Urothelium cell line (cell line): ENCODE results near the gene OR2C1.

Experiments
- DNase-seq: peaks from one replicate; pipeline ENCODE4 v3.0.0; 2011; ENCODE audit warnings: low spot score, mixed read lengths
- FAIRE-seq: peaks from 2 replicates; lab custom pipeline; 2011; peaks lifted over from hg19 to GRCh38; lab: Jason Lieb, UNC

OR2C1 gene

DNA sequence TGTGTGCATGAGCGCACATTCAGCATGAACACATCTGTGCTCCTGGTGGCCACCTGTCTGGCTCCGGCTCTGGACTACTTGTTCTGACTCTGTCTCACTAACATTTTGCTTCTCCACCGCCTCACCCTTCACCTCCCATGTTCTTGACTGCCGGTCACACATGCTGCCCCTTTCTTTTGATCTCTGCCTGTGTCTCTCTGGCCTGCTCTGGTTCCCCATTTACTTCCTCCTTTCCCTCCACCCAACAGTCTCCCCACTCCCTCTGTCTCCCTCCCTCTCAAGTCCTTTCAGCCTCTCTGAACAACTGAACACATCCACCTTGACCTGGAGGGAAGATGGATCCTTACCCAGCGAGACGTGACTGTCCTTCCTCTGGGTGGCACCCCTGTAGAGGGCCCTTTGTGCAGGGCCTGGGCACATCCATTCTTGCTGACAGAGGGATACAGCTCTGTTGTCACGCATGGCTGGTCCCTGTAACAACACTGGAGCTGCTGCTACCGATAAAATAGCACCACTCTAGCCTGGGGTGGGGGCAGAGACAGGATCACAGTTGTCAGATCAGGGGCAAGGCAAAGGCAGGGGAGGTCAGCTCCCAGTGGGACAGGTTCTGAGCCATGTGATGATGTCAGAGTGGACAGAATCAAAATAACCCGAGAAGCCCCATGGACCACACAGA, 34.1 kb downstream of the OR2C1 start:
- DNase-seq (no peak), FAIRE-seq (no peak)

- no peak for DNase-seq
- FAIRE-seq: no peak
These were observed 44.7 kb downstream of the OR2C1 start for GRCh38 chr16:3400446-3400778.

GRCh38 chr16:3400779-3401688, 45.3 kb downstream of the OR2C1 start, which contains the start of the genes ZNF174 and ZSCAN32:
ZNF174 (plus strand) TSS chr16:3401215; CDS start chr16:3402005, 790 bp downstream.
ZSCAN32 (minus strand) TSS chr16:3401004; CDS start chr16:3397557, 3,447 bp downstream.
- FAIRE-seq: peak; percentile 97
- peak; percentile 100 for DNase-seq

DNA sequence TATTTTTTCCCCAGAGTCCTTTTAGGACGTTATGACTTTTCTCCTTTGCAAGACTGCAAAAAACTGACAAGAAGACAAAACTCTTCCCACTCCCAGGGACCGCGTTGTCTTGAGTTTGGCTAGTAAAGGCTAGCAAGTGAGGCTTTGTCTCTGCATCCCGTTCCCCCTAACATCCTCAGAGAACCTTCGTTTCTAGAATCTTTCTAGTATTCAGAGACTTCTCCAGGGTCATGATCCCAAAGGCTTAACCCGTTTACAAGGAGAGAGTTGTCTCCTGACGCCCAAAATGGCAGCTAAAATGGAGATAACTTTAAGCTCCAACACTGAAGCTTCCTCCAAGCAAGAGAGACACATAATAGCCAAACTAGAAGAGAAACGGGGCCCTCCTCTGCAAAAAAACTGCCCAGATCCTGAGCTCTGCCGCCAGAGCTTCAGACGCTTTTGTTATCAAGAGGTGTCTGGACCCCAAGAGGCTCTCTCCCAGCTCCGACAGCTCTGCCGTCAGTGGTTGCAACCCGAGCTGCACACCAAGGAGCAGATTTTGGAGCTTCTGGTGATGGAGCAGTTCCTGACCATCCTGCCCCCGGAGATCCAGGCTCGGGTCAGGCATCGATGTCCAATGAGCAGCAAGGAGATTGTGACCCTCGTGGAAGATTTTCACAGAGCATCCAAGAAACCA, 46.2 kb downstream of the OR2C1 start:
- peak; percentile 46 for DNase-seq

More for the DNA sequence above, 46.2 kb downstream of the OR2C1 start:
- FAIRE-seq: no peak
